Ovary (tissue), 3 donors: Measurements from ENCODE around the gene TMEM151B.

ENCODE experiments used
- CTCF ChIP-seq, 3 donors: fragments of 450-650 bp in 2 of 3; fragments of 200-600 bp in 1 of 3; IDR thresholded peaks; one replicate each; pipeline versions ENCODE4 v1.5.1 to v1.8.0; 2016 to 2022; ENCODE audit warnings: antibody characterized with exemption in 3 of 3, mild to moderate bottlenecking in 1 of 3
- EP300 ChIP-seq: sonication (generic); formaldehyde crosslinking; IDR thresholded peaks from one replicate; pipeline ENCODE4 v1.6.1; 2017; ENCODE audit warnings: antibody characterized with exemption
- POLR2A ChIP-seq: fragments of 450-650 bp; IDR thresholded peaks from one replicate; pipeline ENCODE4 v1.6.1; 2017; ENCODE audit warnings: antibody characterized with exemption, mild to moderate bottlenecking, moderate library complexity
- donor health status: DM: no; HTN: no; CAD: no.

GRCh38 chr6:44355640-44356039 is 85.4 kb downstream of the TMEM151B start:
- TF ChIP-seq CTCF (IDR thresholded peaks at IDR 0.05), result no peak
- TF ChIP-seq EP300, result no peak
- no peak for TF ChIP-seq POLR2A
